ENCODE measurements around the gene LHB.
A peak's percentile ranks its signal among the peaks of the same experiment; 100 is the strongest.
"Not testable (repeated sequence)": the region's sequence is repeated elsewhere in the genome, so short reads cannot be mapped to it uniquely, and the experiment has no call there.

The LHB gene

DNA sequence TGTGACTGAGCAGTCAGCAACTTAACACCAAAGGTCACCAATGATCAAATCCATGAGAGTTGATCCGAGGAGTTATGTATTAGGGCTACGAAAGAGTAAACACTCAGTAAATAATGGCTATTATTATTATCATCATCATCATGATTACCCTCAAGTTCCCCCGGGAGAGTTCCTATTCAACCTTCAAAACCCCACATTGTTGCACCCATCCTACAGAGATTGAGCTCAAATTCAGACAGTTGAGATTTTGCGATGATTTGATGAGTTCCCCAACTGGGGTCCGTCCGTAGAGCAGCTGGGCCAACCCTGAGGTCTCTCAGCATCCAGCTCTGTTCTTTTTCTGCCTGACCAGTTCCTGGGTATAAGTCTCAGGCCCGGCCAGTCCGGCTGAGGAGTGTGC, 21.2 kb upstream of the LHB start:
- DNase-seq (ENCODE audit: low spot score) = not testable (repeated sequence)

DNA sequence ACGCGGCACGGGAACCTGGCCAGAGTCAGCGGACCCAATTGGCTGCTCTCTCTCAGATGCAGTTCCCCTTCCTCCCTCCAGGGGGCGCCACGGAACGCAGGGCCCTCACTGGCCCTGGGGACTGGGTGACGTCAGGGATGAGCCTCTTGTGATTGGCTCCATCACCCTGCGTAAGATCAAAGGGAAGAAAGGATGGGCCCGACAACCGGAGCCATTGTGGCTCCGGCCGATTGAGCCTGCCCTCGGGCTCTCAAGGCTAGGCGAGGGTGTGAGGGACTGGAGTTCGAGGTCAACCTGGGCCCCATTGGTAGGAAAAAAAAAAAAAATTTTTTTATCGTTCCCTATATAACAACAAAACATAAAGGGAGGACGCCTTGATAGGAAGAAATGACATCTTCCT, 19.9 kb upstream of the LHB start, which contains the start of gene CGB1:
CGB1 (minus strand) TSS at position 81 of the 400 bp plus-strand sequence. CDS start 184 bp downstream, outside the sequence.
- peak; percentile 44 for DNase-seq (ENCODE audit: low spot score)

GRCh38 chr19:49031642-49032301, 14.9 kb upstream of the LHB start, which contains the start of gene CGB2:
TSS of gene CGB2 (plus strand) at chr19:49031890. CDS start at chr19:49032096, 206 bp downstream.
- DNase-seq (ENCODE audit: low spot score) = not testable (repeated sequence)

DNA sequence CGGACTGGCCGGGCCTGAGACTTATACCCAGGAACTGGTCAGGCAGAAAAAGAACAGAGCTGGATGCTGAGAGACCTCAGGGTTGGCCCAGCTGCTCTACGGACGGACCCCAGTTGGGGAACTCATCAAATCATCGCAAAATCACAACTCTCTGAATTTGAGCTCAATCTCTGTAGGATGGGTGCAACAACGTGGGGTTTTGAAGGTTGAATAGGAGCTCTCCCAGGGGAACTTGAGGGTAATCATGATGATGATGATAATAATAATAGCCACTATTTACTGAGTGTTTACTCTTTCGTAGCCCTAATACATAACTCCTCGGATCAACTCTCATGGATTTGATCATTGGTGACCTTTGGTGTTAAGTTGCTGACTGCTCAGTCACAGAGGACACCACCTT, 13.4 kb upstream of the LHB start:
- not testable (repeated sequence) for DNase-seq (ENCODE audit: low spot score)

DNA sequence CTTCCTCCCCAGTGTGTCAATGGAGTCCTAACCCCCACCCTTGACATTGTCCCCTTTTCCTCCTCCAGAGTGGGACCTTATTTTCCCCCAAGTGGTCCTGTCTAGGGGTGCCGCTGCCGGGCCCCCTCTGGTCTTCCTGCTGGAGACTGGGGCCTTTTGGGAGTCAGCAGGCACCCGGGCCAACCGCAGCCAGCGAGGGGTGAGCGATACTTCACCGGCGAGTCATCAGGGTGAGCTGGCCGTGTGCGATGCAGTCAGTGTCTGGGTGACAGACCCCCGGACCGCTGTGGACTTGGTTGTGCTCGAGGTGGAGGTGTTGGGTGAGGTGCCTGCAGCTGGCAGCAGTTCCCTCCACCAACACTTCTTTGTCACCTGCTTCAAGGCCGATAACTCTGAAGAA, 12.9 kb upstream of the LHB start:
- not testable (repeated sequence) for DNase-seq (ENCODE audit: low spot score)

DNA sequence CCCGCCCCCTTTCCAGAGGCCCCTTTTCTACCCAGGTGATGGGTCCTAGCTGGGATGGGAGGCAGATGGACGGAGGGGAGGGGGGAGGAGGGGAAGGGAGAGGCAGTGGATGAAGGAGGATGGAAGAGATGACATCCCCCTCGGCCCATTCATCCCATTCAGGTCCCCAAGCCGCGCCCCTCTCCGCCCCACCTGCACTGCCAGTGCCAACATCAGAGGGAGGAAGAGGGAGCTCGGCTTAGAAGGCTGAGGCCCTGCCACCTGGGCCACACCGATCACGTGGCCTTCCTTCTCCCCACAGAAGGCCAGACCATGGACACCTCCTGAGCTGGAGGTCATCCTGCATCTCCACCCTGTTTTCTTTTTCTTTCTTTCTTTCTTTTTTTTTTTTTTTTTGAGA, 11.8 kb upstream of the LHB start:
- not testable (repeated sequence) for DNase-seq (ENCODE audit: low spot score)

DNA sequence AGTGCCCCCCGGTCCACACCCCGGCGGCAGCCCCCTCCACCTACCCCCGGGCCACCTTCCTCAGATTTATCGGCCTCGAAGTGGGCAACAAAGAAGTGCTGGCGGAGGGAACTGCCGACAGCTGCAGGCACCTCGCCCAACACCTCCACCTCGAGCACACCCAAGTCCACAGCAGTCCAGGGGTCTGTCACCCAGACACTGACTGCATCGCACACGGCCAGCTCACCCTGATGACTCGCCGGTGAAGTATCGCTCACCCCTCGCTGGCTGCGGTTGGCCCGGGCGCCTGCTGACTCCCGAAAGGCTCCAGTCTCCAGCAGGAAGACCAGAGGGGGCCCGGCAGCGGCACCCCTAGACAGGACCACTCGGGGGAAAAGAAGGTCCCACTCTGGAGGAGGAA, 8.7 kb upstream of the LHB start:
- not testable (repeated sequence) for DNase-seq (ENCODE audit: low spot score)

DNA sequence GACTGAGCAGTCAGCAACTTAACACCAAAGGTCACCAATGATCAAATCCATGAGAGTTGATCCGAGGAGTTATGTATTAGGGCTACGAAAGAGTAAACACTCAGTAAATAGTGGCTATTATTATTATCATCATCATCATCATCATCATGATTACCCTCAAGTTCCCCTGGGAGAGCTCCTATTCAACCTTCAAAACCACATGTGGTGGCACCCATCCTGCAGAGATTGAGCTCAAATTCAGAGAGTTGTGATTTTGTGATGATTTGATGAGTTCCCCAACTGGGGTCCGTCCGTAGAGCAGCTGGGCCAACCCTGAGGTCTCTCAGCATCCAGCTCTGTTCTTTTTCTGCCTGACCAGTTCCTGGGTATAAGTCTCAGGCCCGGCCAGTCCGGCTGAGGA, 8.2 kb upstream of the LHB start:
- DNase-seq (ENCODE audit: low spot score) = not testable (repeated sequence)

DNA sequence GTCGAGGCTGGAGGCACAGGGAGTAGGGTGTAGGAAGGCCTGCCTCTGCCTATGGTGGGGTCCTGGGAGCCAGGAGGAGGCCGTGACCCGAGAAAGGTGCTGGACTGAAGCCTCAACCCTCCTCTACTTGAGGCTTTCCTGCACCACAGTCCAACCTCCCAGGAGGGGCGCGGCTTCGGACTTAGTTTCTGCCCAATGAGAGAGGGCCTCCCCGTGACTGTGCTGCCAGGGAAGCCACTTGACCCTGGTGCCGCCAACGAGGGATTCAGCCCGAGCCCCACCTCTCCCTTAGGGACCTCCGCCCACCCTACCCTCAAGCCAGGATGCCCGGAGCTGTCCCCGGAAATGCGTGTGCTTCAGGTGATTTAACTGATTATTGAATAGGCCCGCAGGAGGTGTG, 7.3 kb upstream of the LHB start, which contains the start of gene CGB3:
CGB3 (minus strand) TSS at position 101 of the 400 bp plus-strand sequence. CDS start 362 bp downstream, outside the sequence.
- not testable (repeated sequence) for DNase-seq (ENCODE audit: low spot score)

- DNase-seq (ENCODE audit: low spot score) = no peak
Measured at GRCh38 chr19:49022116-49022515, 5.2 kb upstream of the LHB start.

DNA sequence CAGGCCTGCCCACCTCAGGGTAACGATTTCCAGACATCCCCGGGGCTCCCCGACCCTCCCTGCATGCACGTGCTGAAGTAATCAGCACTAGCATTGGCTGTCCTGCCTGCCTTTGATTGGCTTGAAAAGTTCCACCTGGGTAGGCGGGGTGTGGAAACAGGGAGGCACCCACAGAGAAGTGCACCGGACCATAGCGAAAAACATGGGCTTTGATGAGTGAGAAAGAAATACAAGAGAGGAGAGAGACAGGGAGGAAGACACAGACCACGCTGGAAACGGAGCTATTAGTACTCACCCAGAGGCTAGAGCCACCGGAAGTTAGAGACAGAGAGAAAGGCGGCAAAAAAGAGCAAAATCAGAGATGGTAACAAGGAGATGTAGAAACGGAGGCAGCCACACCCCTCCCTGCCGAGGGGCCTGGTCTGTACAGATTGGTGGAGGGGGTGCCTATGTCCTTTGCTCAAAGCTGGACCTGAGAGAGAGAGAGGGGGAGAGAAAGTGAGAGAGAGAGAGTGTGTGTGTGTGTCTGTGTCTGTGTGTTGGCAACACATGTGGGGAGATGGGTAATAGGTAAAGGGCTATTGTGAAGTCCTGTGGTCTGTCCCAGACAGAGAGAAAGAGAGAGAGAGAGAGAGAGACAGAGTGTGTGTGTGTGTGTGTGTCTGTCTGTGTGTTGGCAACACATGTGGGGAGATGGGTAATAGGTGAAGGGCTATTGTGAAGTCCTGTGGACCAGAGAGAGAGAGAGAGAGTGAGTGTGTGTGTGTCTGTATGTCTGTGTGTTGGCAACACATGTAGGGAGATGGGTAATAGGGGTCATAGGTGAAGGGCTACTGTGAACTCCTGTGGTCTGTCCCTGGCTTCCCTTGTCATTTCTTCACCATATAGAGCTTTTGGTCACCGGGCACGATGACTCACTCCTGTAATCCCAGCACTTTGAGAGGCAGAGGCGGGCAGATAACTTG, 4.3 kb upstream of the LHB start:
- peak; percentile 49 for DNase-seq (ENCODE audit: low spot score)

GRCh38 chr19:49020342-49020741, 3.5 kb upstream of the LHB start:
- DNase-seq (ENCODE audit: low spot score) = no peak

GRCh38 chr19:49019242-49019932, 2.5 kb upstream of the LHB start:
- peak; percentile 80 for DNase-seq (ENCODE audit: low spot score)

DNA sequence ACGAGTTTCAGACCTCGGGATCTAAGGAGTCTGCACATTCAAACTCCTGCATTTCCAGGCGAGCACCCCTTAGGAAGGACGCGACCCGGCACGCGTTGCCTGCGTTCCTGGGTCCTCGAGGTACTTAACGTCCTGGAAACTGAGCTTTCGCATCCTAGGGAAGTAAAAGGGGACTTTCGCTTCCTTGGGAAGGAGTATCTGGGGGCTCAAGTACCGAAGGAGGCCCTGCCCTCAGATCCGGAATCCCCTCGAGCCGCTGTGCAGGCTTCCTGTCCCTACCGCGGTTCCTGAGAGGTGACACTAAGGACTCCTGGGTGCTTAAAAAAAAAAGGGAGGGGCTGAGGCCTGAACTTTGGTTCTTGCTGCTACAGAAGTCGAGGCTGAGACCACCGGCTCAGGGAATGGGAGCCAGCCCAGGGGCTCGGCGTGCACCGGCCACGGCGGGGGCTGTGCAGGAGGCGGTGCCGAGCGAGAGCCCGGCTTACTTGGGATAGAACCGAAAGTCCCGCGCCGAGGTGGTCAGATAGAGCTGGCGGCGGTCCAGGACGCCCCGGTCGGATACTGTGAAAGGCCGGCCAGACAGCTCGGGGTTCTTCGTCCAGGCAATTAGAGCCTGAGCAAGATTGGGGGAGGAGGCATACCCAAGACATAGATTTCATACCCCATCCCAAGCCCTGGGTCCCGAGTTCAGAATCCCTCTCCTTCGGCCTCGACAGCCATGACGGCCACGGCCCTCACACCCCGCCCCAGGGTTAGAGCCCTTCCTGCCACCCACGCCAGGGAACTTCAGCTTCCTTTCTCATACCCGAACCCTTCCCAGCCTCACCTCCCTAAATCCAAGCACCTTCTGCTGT, 1.7 kb upstream of the LHB start:
- peak; percentile 51 for DNase-seq (ENCODE audit: low spot score)

DNA sequence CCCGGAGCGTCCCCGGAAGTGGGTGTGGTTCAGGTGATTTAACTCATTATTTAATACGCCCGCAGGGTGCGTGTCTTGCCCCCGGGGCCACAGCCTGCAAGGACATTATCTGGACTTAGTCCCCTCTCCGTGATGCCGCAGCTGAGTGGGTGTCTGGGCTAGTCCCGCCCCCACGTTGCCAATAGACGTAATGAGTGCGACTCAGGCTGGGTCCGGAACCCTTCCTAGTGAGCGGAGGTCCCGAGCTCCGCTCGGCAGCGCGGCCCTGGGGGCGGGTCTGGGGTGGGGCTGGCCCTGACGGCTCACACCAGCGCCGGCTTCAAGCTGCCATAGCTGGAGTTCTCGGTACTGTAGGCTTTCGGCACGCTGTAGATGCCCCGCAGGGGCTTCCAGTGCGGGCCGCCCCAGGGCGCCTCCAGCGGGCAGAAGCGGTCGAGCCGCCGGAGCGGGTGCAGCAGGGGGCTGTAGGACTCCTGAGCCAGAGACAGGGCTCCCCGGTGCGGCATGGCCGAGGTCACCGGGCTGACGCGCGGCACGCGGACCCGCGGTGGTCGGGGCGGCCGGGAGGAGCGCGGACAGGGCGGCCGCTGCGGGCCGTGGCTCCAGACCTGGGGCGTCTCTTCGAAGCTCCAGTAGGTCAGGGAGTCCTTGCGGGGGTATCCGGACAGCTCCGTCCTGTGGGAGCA, 918 bp upstream of the LHB start:
- peak; percentile 87 for DNase-seq (ENCODE audit: low spot score)

DNA sequence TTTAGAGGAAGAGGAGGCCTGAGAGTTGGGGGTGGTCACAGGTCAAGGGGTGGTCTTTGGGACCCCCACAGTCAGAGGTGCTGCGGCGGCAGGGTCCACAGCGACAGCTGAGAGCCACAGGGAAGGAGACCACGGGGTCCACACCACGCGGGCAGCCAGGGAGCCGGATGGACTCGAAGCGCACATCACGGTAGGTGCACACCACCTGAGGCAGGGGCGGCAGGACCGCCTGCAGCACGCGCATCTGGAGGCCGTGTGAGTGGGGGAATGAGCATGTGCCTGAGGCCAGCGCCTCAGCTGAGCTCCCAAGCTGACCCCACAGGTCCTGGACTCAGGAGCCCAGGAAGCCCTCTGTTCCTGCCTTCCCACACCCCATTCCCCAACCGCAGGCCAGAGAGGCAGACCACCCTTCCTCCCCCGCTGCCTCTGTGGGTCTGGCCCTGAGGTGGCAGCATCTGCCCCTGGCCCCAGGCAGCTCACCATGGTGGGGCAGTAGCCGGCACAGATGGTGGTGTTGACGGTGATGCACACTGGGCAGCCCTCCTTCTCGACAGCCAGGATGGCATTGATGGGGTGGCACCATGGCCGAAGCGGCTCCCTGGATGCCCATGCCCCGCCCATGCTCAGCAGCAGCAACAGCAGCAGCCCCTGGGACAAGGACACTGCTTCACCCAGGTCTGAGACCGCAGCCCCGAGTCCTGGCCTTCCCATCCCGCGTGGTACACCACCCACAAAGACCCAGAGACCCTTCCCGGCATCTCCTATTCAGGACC, 638 bp downstream of the LHB start:
- no peak for DNase-seq (ENCODE audit: low spot score)

GRCh38 chr19:49014870-49015255, 2.0 kb downstream of the LHB start:
- no peak for DNase-seq (ENCODE audit: low spot score)

GRCh38 chr19:49014123-49014869, 2.6 kb downstream of the LHB start:
- DNase-seq (ENCODE audit: low spot score) = peak; percentile 69

GRCh38 chr19:49011194-49011593, 5.7 kb downstream of the LHB start:
- DNase-seq (ENCODE audit: low spot score) = no peak
